ENCODE measurements around the gene CBX2.
"Not testable (repeated sequence)": the region's sequence is repeated elsewhere in the genome, so short reads cannot be mapped to it uniquely, and the experiment has no call there.

The CBX2 gene

GRCh38 chr17:79742951-79743476 lies 34.9 kb upstream of the CBX2 start:
- DNase-seq (ENCODE audit: low spot score): no peak

GRCh38 chr17:79743614-79744013 lies 34.3 kb upstream of the CBX2 start:
- no peak for DNase-seq (ENCODE audit: low spot score)

DNA sequence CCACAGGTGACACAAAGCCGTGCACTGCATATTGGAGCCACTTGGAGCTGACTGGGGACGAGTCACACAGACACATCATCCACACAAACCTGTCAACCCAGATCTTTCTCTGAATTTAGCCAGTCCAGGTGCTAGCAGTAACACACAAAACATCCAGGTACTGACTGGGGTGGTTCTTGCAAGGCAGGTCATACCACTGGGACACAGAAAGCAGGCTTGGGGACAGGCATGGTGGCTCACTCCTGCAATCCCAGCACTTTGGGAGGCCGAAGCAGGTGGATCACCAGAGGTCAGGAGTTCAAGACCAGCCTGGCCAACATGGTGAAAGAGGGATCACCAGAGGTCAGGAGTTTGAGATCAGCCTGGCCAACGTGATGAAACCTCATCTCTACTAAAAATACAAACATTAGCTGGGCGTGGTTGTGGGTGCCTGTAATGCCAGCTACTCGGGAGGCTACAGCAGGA lies 32.3 kb upstream of the CBX2 start:
- DNase-seq (ENCODE audit: low spot score): no peak

DNA sequence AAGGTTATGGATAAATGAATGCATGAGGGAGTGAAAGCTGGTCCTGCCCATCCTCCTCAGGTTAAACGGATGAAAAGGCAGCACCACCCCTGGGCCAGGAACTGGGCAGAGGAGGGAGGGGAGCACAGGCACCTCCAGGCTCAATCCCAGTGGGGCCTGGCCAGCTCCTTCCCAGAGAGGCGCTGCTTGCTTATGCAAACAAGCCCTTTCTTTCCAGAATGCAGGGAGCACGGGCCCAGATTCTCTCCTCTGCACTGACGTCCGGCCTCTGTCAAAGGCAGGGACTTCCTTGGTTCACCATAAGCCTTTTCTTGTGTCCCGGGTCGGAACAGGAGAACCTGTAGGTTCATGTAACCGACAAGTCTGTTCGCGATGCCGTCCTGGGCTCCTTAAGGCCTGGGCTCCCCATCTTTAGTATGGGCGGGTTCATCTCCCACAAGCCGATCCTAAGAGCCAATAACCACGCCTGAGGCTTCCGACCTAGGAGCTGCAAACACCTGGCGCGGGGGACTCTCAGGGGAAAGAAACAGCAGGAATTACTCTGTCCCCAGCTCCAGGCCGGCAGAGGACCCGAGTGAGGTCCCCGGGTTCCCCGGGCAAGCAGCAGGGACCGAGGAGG lies 30.9 kb upstream of the CBX2 start:
- DNase-seq (ENCODE audit: low spot score): no peak

DNA sequence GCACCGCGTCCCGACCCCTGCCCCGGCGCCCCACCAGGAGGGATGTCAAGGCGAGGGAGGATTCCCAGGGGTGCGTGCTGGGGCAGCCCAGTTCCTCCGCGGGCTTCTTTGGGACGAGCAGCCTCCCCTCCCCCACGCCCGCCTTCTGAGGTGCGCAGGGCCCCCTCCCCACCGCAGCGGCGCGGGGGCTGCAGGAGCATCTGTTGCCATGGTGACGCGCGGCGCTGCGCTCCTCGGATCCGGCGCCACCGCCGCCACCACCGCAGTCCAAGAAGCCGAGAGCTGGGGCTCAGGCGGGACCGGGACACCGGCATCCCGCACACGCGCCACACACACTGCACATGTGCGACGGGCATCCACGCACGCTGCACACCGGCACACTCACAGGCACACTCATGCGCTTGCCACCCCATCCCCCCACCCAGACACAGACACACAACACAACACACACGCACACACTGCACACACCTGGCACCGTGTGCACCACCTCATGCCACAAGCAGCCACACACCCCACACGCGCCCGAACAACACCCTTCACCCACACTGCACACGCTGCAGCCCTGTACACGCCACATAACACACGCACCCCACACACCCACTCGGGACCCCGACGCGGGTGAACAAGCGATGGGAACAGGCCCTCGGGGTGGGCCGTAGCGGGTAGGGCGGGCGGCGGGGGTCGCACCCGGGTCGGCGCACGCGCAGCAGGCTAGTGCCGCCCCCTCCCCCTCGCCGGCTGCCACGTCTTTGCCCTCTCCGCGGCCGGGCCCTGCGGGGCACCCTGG lies 30.2 kb upstream of the CBX2 start:
- DNase-seq (ENCODE audit: low spot score): no peak

DNA sequence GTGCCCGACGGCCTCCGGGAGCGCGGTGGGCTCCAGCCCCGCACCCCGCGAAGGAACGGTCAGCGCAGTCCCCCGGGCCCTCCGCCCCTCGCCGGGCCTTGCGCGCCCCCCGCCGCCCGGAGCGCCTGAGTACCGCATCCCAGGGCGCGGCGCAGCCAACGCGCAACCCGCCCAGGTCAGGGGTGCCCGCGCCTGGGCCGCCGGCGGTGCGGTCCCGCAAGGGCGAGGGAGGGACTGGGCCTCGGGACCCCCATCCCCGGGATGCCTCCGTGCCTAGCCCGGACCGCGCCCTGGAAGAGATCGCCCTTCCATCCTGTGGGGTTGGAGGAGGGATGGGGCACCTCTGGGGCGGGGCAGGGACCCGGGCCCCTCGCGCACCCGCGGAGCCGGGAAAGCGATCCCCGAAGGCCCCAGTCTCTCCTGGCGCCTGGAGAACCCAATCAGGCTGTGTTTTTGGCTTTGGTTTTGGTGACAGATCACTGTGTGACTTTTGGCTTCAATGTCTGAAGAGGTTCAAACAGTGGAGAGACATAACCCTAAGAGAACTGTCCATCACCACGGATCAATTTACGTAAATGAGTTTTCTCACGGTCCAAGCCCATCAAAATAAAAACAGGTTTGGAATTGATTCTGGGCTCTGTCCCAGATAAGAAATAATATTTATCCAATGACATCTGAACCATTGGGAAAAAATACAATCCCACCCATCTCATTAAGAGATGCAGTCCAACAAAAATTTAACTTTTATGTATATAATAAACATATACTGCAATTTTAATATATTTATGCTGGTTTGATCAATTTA lies 29.5 kb upstream of the CBX2 start:
- DNase-seq (ENCODE audit: low spot score): no peak

GRCh38 chr17:79749156-79749815 lies 28.7 kb upstream of the CBX2 start:
- DNase-seq (ENCODE audit: low spot score): peak; percentile 69

DNA sequence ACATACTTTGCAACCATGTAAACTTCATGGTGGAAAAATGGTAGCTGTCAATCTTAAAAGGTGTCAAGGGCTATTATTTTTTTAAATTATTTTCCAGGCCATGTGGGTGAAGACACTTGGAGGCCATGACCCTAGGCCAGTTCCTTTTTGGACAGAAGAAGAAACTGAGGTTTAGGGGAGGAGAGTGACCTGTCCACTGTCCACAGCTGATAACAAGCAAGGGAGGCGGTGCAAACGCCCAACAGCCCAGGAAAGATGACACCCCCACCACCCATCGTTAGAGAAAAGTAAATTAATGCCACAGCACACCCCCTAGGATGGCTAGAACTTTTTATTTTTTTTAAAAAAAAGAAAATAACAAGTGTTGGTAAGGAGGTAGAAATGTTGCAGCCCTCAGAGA lies 28.0 kb upstream of the CBX2 start:
- DNase-seq (ENCODE audit: low spot score): no peak

DNA sequence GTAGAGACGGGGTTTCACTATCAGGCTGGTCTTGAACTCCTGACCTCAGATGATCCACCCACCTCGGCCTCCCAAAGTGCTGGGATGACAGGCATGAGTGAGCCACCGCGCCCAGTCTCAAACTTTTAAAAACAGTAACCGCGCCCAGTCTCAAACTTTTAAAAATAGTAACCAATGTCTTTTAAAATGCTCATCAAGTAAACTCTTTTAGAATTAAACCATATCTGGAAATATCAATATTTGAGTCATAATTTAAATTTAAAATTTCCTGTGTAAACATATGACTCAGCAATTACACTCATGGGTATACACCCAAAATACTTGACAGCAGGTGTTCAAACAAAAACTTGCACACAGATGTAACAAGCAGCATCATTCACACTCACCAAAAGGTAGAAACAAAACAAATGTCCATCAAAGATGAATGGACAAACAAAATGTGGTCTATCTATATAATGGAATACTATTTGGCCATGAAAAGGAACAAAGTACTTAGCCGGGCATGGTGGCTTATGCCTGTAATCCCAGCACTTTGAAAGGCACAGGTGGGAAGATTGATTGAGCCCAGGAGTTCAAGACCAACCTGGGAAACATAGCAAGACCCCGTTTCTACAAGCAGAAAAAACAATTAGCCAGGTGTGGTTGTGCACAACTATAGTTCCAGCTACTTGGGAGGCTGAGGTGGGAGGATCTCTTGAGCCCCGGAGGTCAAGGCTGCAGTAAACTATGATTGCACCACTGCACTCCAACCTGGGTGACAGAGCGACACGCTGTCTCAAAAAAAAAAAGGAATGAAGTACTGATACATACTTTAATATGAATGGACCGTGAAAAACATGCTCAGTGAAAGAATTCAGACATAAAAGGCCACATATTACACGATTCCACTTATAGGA lies 27.1 kb upstream of the CBX2 start:
- no peak for DNase-seq (ENCODE audit: low spot score)

GRCh38 chr17:79752175-79752574 lies 25.8 kb upstream of the CBX2 start:
- DNase-seq (ENCODE audit: low spot score): no peak

- no peak for DNase-seq (ENCODE audit: low spot score)
Observed at GRCh38 chr17:79754370-79754769, 23.6 kb upstream of the CBX2 start.

DNA sequence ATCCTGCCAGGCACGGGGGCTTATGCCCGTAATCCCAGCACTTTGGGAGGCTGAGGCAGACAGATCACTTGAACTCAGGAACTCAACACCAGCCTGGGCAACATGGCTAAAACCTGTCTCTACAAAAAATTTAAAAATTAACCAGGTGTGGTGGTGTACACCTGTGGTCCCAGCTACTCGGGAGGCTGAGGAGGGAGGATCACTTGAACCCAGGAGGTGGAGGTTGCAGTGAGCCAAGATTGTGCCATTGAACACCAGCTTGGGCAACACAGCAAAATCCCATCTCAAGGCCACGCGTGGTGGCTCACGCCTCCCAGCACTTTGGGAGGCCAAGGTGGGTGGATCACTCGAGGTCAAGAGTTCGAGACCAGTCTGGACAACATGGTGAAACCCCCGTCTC lies 23.0 kb upstream of the CBX2 start:
- DNase-seq (ENCODE audit: low spot score): not testable (repeated sequence)

DNA sequence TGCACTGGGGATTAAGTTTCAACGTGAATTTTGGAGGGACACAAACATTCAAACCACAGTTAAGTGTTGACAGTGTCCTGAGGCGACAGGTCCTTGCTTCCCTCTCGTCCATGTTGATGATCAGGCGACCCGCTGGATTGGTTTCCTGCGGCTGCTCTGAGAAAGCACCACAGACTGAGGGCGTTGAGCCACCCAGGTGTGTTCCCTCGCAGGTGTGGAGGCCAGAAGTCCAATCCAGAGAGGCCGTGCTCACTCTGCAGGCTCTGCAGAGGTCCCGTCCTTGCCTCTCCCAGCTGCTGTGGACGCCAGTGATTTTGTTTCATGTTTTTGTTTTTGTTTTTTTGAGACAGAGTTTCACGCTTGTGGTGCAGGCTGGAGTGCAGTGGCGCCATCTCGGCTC lies 22.4 kb upstream of the CBX2 start:
- DNase-seq (ENCODE audit: low spot score): no peak

GRCh38 chr17:79757140-79757745 lies 20.7 kb upstream of the CBX2 start:
- no peak for DNase-seq (ENCODE audit: low spot score)

GRCh38 chr17:79758271-79758670 lies 19.7 kb upstream of the CBX2 start:
- DNase-seq (ENCODE audit: low spot score): no peak

DNA sequence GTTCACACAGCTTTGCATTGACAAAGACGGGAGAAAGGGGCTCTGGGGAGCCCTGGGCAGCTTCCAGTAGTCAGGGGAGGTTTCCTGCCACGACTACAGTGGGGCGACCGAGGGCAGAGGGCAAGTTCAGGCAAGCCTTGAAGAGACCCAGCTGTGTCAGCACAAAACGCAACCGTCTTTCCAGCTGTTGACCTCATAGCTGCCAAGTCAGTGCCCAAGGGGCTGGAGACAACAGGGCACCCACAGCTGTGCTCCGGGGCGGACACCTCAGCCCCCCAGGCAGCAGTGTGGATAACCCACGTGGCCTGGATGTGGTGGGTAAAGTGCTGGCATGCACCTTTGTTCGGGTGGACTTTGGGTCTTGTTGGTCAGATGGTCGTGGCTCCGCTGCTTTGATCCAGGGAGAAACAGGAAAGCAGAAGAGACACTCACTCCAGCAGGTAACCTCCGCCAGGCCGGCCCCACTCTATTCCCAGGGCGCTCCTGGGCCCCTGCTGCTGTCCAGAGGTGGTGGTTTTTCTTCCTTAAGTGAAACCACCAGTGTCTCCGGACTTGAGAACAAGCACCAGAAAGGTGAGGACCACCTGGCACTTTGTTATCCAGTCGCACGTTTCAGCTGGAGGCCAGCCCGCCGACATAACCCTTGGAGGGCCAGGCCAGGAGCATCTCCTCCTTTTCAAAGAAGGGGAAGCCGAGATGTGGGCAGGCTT lies 17.6 kb upstream of the CBX2 start:
- no peak for DNase-seq (ENCODE audit: low spot score)

DNA sequence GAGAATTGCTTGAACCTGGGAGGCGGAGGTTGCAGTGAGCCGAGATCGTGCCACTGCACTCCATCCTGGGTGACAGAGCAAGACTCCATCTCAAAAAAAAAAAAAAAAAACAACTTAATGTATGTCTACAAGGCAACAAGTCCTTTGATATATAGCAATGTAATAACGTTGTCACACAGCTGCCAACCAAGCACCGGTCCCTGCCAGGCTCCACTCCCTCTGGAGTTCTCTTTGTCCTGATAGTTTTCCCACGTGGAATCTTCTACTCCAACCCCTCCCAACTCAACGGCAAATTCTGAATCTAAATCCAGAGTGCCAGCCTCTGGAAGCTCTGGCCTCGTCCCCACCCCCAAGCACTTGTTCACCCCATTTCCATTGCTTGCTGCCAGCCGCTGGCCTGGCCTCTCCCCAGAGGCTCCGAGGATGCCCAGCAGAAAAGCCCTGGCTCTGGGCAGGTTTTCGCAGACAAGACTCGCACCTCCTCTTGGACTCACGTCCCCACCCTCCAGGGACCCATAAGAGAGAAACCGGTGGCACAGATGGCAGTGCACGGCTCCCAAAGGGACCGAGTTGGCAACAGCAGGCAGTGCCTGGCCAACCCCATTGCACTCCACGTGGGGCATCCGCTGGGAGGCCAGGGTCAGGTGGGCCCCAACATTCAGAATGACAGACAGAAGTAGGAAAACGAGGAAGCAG lies 15.9 kb upstream of the CBX2 start:
- no peak for DNase-seq (ENCODE audit: low spot score)

DNA sequence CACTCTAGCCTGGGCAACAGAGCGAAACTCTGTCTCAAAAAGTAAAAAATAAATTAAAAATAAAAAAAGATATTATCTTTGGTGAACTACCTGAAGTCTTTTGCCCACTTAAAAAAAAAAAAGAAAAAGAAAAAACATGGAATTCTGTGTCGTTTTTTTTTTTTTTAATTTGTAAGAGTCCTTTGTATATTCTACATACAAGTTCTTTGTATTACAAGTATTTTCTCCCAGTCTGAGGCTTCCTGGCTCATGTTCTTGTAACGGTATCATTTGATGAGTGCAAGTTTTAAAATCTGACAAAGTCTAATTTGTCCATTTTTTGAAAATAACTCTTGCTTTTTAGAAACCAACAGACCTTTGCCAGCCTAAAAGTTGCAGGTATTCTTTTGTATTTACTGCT lies 12.2 kb upstream of the CBX2 start:
- DNase-seq (ENCODE audit: low spot score): no peak

Measured in AG08395 (cell line).